Mesenteric fat pad (tissue), 1 donor: ENCODE measurements around the gene CBFA2T3. TPM values are rescaled to one million over a fixed set of nuclear protein-coding genes. Genes with fewer than 3 reads are reported as not detected.

Experiments used
- DNase-seq: peaks from one replicate; pipeline ENCODE4 v3.0.0-alpha.2; 2020; ENCODE audit warnings: low spot score
- total RNA-seq: library from RNA; stranded (reverse); fragmentation: NEBNext Ultra II Directional; extraction: Animal tissue kit (Norgen Biotek cat#: 25700); gene quantifications from one replicate; pipeline ENCODE4 v1.2.1, GENCODE V29; 2021
- donor health status: DM: yes; HTN: yes; CAD: no.

CBFA2T3 gene
- total RNA-seq, 1 donor from 2014 or later: 8.5 TPM

- no peak for DNase-seq
Measured at GRCh38 chr16:88844419-88845036, 132.5 kb downstream of the CBFA2T3 start.

- no peak for DNase-seq
Measured at GRCh38 chr16:88843256-88843655, 133.8 kb downstream of the CBFA2T3 start.

- DNase-seq: no peak
Measured at GRCh38 chr16:88842806-88843205, 134.2 kb downstream of the CBFA2T3 start.

- no peak for DNase-seq
Measured at GRCh38 chr16:88842308-88842756, 134.7 kb downstream of the CBFA2T3 start.

- no peak for DNase-seq
Measured at GRCh38 chr16:88841521-88842307, 135.3 kb downstream of the CBFA2T3 start.

GRCh38 chr16:88840600-88841215 is 136.3 kb downstream of the CBFA2T3 start:
- DNase-seq: no peak

GRCh38 chr16:88839745-88840599 is 137.0 kb downstream of the CBFA2T3 start:
- DNase-seq: no peak

GRCh38 chr16:88839026-88839529 is 137.9 kb downstream of the CBFA2T3 start:
- no peak for DNase-seq

- DNase-seq: no peak
Measured at GRCh38 chr16:88838566-88838965, 138.4 kb downstream of the CBFA2T3 start.

- no peak for DNase-seq
Measured at GRCh38 chr16:88837806-88838205, 139.2 kb downstream of the CBFA2T3 start.

GRCh38 chr16:88836791-88837190 is 140.2 kb downstream of the CBFA2T3 start:
- DNase-seq: no peak

- DNase-seq: no peak
Measured at GRCh38 chr16:88835818-88836217, 141.2 kb downstream of the CBFA2T3 start.

- no peak for DNase-seq
Measured at GRCh38 chr16:88835383-88835782, 141.6 kb downstream of the CBFA2T3 start.

- DNase-seq: no peak
Measured at GRCh38 chr16:88834670-88835069, 142.3 kb downstream of the CBFA2T3 start.

- DNase-seq: no peak
Measured at GRCh38 chr16:88833086-88833485, 143.9 kb downstream of the CBFA2T3 start.

- no peak for DNase-seq
Measured at GRCh38 chr16:88831838-88832237, 145.2 kb downstream of the CBFA2T3 start.

- no peak for DNase-seq
Measured at GRCh38 chr16:88830783-88831182, 146.2 kb downstream of the CBFA2T3 start.

GRCh38 chr16:88830258-88830657 is 146.7 kb downstream of the CBFA2T3 start:
- no peak for DNase-seq

GRCh38 chr16:88828711-88829110 is 148.3 kb downstream of the CBFA2T3 start:
- DNase-seq: no peak

GRCh38 chr16:88827727-88828126 is 149.3 kb downstream of the CBFA2T3 start:
- DNase-seq: no peak
